PC-3 (cell line): Measurements from ENCODE around the gene CAVIN3.

Source experiments
- EZH2 ChIP-seq: fragments of 300-600 bp; sonication (generic); IDR thresholded peaks from one replicate; pipeline ENCODE4 v1.6.1; 2017; ENCODE audit warnings: antibody characterized with exemption, mild to moderate bottlenecking, low read length; ENCODE audit not compliant: unreplicated experiment
- EZH2phosphoT487 ChIP-seq: fragments of 300-600 bp; sonication (generic); IDR thresholded peaks from 2 replicates; pipeline ENCODE4 v1.6.1; 2018; ENCODE audit warnings: mild to moderate bottlenecking, antibody characterized with exemption, low read length, borderline replicate concordance
- TF ChIP-seq, protein P1 (sequence below): fragments of 300-600 bp; sonication (generic); conservative IDR thresholded peaks from 2 replicates; pipeline ENCODE4 v1.5.1; 2017; ENCODE audit warnings: antibody characterized with exemption, low read depth, mild to moderate bottlenecking, low read length

DNA sequence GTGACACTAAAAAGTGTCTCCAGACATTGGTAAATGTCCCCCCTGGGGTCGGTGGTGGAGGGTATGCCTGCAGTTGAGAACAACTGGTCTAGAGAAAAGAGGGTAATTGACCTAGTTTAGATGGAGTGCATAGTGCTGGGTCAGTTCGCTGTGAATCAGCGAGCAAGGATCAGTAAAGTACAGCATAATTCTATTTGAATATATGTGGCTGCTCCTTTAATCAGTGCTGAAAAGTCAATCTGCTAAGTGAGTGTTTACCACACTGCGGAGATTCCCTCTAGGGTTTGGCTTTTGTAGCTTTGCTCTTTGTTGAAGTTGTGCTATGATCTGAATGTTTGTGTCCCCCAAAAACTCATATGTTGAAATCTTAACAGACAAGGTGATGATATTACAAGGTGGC lies 15.0 kb downstream of the CAVIN3 start:
- TF ChIP-seq, protein P1, sequence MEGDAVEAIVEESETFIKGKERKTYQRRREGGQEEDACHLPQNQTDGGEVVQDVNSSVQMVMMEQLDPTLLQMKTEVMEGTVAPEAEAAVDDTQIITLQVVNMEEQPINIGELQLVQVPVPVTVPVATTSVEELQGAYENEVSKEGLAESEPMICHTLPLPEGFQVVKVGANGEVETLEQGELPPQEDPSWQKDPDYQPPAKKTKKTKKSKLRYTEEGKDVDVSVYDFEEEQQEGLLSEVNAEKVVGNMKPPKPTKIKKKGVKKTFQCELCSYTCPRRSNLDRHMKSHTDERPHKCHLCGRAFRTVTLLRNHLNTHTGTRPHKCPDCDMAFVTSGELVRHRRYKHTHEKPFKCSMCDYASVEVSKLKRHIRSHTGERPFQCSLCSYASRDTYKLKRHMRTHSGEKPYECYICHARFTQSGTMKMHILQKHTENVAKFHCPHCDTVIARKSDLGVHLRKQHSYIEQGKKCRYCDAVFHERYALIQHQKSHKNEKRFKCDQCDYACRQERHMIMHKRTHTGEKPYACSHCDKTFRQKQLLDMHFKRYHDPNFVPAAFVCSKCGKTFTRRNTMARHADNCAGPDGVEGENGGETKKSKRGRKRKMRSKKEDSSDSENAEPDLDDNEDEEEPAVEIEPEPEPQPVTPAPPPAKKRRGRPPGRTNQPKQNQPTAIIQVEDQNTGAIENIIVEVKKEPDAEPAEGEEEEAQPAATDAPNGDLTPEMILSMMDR, result no peak
- TF ChIP-seq EZH2, result no peak
- no peak for TF ChIP-seq EZH2phosphoT487
